ENCODE measurements around the gene TRMT44.

Gene TRMT44

GRCh38 chr4:8407316-8407715 lies 33.3 kb upstream of the TRMT44 start:
- Histone ChIP-seq H3K9me3 (ENCODE audit: control insufficient read depth, low read length) (no peaks in the 10 kb centered on the region), H3K9ac (ENCODE audit: low read length) (no peak overlapping the region), H3K4me3 (ENCODE audit: low read length) (no peak overlapping the region), H3K36me3 (ENCODE audit: control insufficient read depth, insufficient read depth, low read length, severe bottlenecking) (peaks cover 37% of the 10 kb centered on the region), H3K27me3 (replicated peaks; ENCODE audit: control insufficient read depth, insufficient read depth, low read length) (no peaks in the 10 kb centered on the region), H3K4me1 (ENCODE audit: control insufficient read depth, insufficient read depth, low read length) (peaks cover 17% of the 10 kb centered on the region)
- DNase-seq (ENCODE audit: low read depth), result no peak

GRCh38 chr4:8407756-8408155 lies 32.8 kb upstream of the TRMT44 start:
- no peak overlapping the region for H3K9ac ChIP-seq (ENCODE audit: low read length)
- H3K27me3 ChIP-seq (replicated peaks; ENCODE audit: control insufficient read depth, insufficient read depth, low read length), result no peaks in the 10 kb centered on the region
- peaks cover 37% of the 10 kb centered on the region for H3K36me3 ChIP-seq (ENCODE audit: control insufficient read depth, insufficient read depth, low read length, severe bottlenecking)
- H3K9me3 ChIP-seq (ENCODE audit: control insufficient read depth, low read length), result no peaks in the 10 kb centered on the region
- no peak for DNase-seq (ENCODE audit: low read depth)
- H3K4me3 ChIP-seq (ENCODE audit: low read length), result no peak overlapping the region
- peaks cover 16% of the 10 kb centered on the region for H3K4me1 ChIP-seq (ENCODE audit: control insufficient read depth, insufficient read depth, low read length)

- peak; percentile 27 for DNase-seq (ENCODE audit: low read depth)
- no peak overlapping the region for H3K4me3 ChIP-seq (ENCODE audit: low read length)
- H3K9ac ChIP-seq (ENCODE audit: low read length), result no peak overlapping the region
- H3K27me3 ChIP-seq (replicated peaks; ENCODE audit: control insufficient read depth, insufficient read depth, low read length), result no peaks in the 10 kb centered on the region
- no peaks in the 10 kb centered on the region for H3K9me3 ChIP-seq (ENCODE audit: control insufficient read depth, low read length)
- peaks cover 13% of the 10 kb centered on the region for H3K4me1 ChIP-seq (ENCODE audit: control insufficient read depth, insufficient read depth, low read length)
- peaks cover 47% of the 10 kb centered on the region for H3K36me3 ChIP-seq (ENCODE audit: control insufficient read depth, insufficient read depth, low read length, severe bottlenecking)
These were observed 31.1 kb upstream of the TRMT44 start for GRCh38 chr4:8409264-8410065.

- DNase-seq (ENCODE audit: low read depth), result no peak
- Histone ChIP-seq H3K9ac (ENCODE audit: low read length) (no peak overlapping the region), H3K36me3 (ENCODE audit: control insufficient read depth, insufficient read depth, low read length, severe bottlenecking) (peaks cover 47% of the 10 kb centered on the region), H3K9me3 (ENCODE audit: control insufficient read depth, low read length) (no peaks in the 10 kb centered on the region), H3K27me3 (replicated peaks; ENCODE audit: control insufficient read depth, insufficient read depth, low read length) (no peaks in the 10 kb centered on the region), H3K4me3 (ENCODE audit: low read length) (no peak overlapping the region), H3K4me1 (ENCODE audit: control insufficient read depth, insufficient read depth, low read length) (peaks cover 13% of the 10 kb centered on the region)
These were observed 30.4 kb upstream of the TRMT44 start for GRCh38 chr4:8410066-8410625.

GRCh38 chr4:8410641-8411271 lies 29.8 kb upstream of the TRMT44 start:
- Histone ChIP-seq H3K9me3 (ENCODE audit: control insufficient read depth, low read length) (no peaks in the 10 kb centered on the region), H3K36me3 (ENCODE audit: control insufficient read depth, insufficient read depth, low read length, severe bottlenecking) (peaks cover 47% of the 10 kb centered on the region), H3K4me1 (ENCODE audit: control insufficient read depth, insufficient read depth, low read length) (peaks cover 13% of the 10 kb centered on the region), H3K4me3 (ENCODE audit: low read length) (no peak overlapping the region), H3K27me3 (replicated peaks; ENCODE audit: control insufficient read depth, insufficient read depth, low read length) (no peaks in the 10 kb centered on the region), H3K9ac (ENCODE audit: low read length) (no peak overlapping the region)
- peak; percentile 62 for DNase-seq (ENCODE audit: low read depth)

- DNase-seq (ENCODE audit: low read depth), result no peak
- Histone ChIP-seq H3K4me3 (ENCODE audit: low read length) (no peak overlapping the region), H3K9ac (ENCODE audit: low read length) (no peak overlapping the region), H3K9me3 (ENCODE audit: control insufficient read depth, low read length) (no peaks in the 10 kb centered on the region), H3K4me1 (ENCODE audit: control insufficient read depth, insufficient read depth, low read length) (peaks cover 13% of the 10 kb centered on the region), H3K36me3 (ENCODE audit: control insufficient read depth, insufficient read depth, low read length, severe bottlenecking) (peaks cover 45% of the 10 kb centered on the region), H3K27me3 (replicated peaks; ENCODE audit: control insufficient read depth, insufficient read depth, low read length) (no peaks in the 10 kb centered on the region)
These were observed 29.0 kb upstream of the TRMT44 start for GRCh38 chr4:8411351-8412180.

- no peaks in the 10 kb centered on the region for H3K9me3 ChIP-seq (ENCODE audit: control insufficient read depth, low read length)
- H3K27me3 ChIP-seq (replicated peaks; ENCODE audit: control insufficient read depth, insufficient read depth, low read length), result no peaks in the 10 kb centered on the region
- no peak for DNase-seq (ENCODE audit: low read depth)
- peaks cover 45% of the 10 kb centered on the region for H3K36me3 ChIP-seq (ENCODE audit: control insufficient read depth, insufficient read depth, low read length, severe bottlenecking)
- peaks cover 13% of the 10 kb centered on the region for H3K4me1 ChIP-seq (ENCODE audit: control insufficient read depth, insufficient read depth, low read length)
- H3K9ac ChIP-seq (ENCODE audit: low read length), result no peak overlapping the region
- H3K4me3 ChIP-seq (ENCODE audit: low read length), result no peak overlapping the region
These were observed 28.3 kb upstream of the TRMT44 start for GRCh38 chr4:8412288-8412687.

- Histone ChIP-seq H3K4me1 (ENCODE audit: control insufficient read depth, insufficient read depth, low read length) (peaks cover 14% of the 10 kb centered on the region), H3K9me3 (ENCODE audit: control insufficient read depth, low read length) (no peaks in the 10 kb centered on the region), H3K36me3 (ENCODE audit: control insufficient read depth, insufficient read depth, low read length, severe bottlenecking) (peaks cover 38% of the 10 kb centered on the region), H3K4me3 (ENCODE audit: low read length) (no peak overlapping the region), H3K27me3 (replicated peaks; ENCODE audit: control insufficient read depth, insufficient read depth, low read length) (no peaks in the 10 kb centered on the region), H3K9ac (ENCODE audit: low read length) (no peak overlapping the region)
- DNase-seq (ENCODE audit: low read depth), result no peak
These were observed 26.2 kb upstream of the TRMT44 start for GRCh38 chr4:8414377-8414776.

GRCh38 chr4:8417071-8417614 lies 23.4 kb upstream of the TRMT44 start:
- H3K9me3 ChIP-seq (ENCODE audit: control insufficient read depth, low read length), result no peaks in the 10 kb centered on the region
- no peak for DNase-seq (ENCODE audit: low read depth)
- H3K4me3 ChIP-seq (ENCODE audit: low read length), result no peak overlapping the region
- no peaks in the 10 kb centered on the region for H3K27me3 ChIP-seq (replicated peaks; ENCODE audit: control insufficient read depth, insufficient read depth, low read length)
- H3K9ac ChIP-seq (ENCODE audit: low read length), result no peak overlapping the region
- peaks cover 28% of the 10 kb centered on the region for H3K36me3 ChIP-seq (ENCODE audit: control insufficient read depth, insufficient read depth, low read length, severe bottlenecking)
- H3K4me1 ChIP-seq (ENCODE audit: control insufficient read depth, insufficient read depth, low read length), result peaks cover 11% of the 10 kb centered on the region

GRCh38 chr4:8419222-8420041 lies 21.1 kb upstream of the TRMT44 start:
- Histone ChIP-seq H3K4me1 (ENCODE audit: control insufficient read depth, insufficient read depth, low read length) (peaks cover 11% of the 10 kb centered on the region), H3K9me3 (ENCODE audit: control insufficient read depth, low read length) (no peaks in the 10 kb centered on the region), H3K36me3 (ENCODE audit: control insufficient read depth, insufficient read depth, low read length, severe bottlenecking) (peaks cover 18% of the 10 kb centered on the region), H3K9ac (ENCODE audit: low read length) (no peak overlapping the region), H3K27me3 (replicated peaks; ENCODE audit: control insufficient read depth, insufficient read depth, low read length) (no peaks in the 10 kb centered on the region), H3K4me3 (ENCODE audit: low read length) (no peak overlapping the region)
- peak; percentile 27 for DNase-seq (ENCODE audit: low read depth)
